H9 (cell line): Measurements from ENCODE around the gene RPS16. TPM values are rescaled to one million over a fixed set of nuclear protein-coding genes. Genes with fewer than 3 reads are reported as not detected.
"Not testable (repeated sequence)": the region's sequence is repeated elsewhere in the genome, so short reads cannot be mapped to it uniquely, and the experiment has no call there.

ENCODE experiments used
- DNase-seq: peaks from one replicate; pipeline ENCODE4 v3.0.0-alpha.2; 2017
- H2AFZ ChIP-seq: one replicate; pipeline ENCODE4 v1.6.1; 2013; ENCODE audit warnings: mild to moderate bottlenecking, low read length, control low read depth, moderate library complexity
- H2AK5ac ChIP-seq: 2 replicates; pipeline ENCODE4 v1.6.1; 2013; ENCODE audit warnings: low read length, control low read depth, mixed read lengths; ENCODE audit not compliant: insufficient read length
- H2BK120ac ChIP-seq: one replicate; pipeline ENCODE4 v1.6.1; 2013; ENCODE audit warnings: low read depth, mild to moderate bottlenecking, low read length, control low read depth, inconsistent platforms; ENCODE audit not compliant: poor library complexity, severe bottlenecking
- H2BK12ac ChIP-seq: 2 replicates; pipeline ENCODE4 v1.6.1; 2013; ENCODE audit warnings: low read length, control low read depth, mixed read lengths, low read depth; ENCODE audit not compliant: insufficient read length
- H2BK15ac ChIP-seq: 2 replicates; pipeline ENCODE4 v1.6.1; 2013; ENCODE audit warnings: low read depth, low read length, control low read depth
- H2BK20ac ChIP-seq: one replicate; pipeline ENCODE4 v1.6.1; 2013; ENCODE audit warnings: low read depth, mild to moderate bottlenecking, low read length, control low read depth, inconsistent platforms; ENCODE audit not compliant: poor library complexity, severe bottlenecking
- H2BK5ac ChIP-seq: 2 replicates; pipeline ENCODE4 v1.6.1; 2013; ENCODE audit warnings: low read length, control low read depth, mixed read lengths; ENCODE audit not compliant: insufficient read length
- H3K14ac ChIP-seq: 2 replicates; pipeline ENCODE4 v1.6.1; 2013; ENCODE audit warnings: low read length, control low read depth; ENCODE audit not compliant: insufficient read depth
- H3K18ac ChIP-seq: 2 replicates; pipeline ENCODE4 v1.6.1; 2013; ENCODE audit warnings: low read depth, mild to moderate bottlenecking, mixed read lengths, low read length, control low read depth; ENCODE audit not compliant: insufficient read length
- H3K23ac ChIP-seq: 2 replicates; pipeline ENCODE4 v1.6.1; 2013; ENCODE audit warnings: low read length, control low read depth, mixed read lengths, low read depth; ENCODE audit not compliant: insufficient read length
- H3K23me2 ChIP-seq: 2 replicates; pipeline ENCODE4 v1.6.1; 2013; ENCODE audit warnings: low read depth, mild to moderate bottlenecking, mixed read lengths, low read length, control low read depth; ENCODE audit not compliant: insufficient read length, poor library complexity, severe bottlenecking
- H3K27ac ChIP-seq: 2 replicates; pipeline ENCODE4 v1.5.1; 2013; ENCODE audit warnings: low read length, control low read depth, mixed read lengths, low read depth; ENCODE audit not compliant: insufficient read length
- H3K27me3 ChIP-seq: 2 replicates; pipeline ENCODE4 v1.6.1; 2013; ENCODE audit warnings: low read length, control low read depth, inconsistent platforms; ENCODE audit not compliant: insufficient read depth
- H3K4ac ChIP-seq: 2 replicates; pipeline ENCODE4 v1.6.1; 2013; ENCODE audit warnings: low read depth, mild to moderate bottlenecking, control low read depth, inconsistent platforms, low read length, moderate library complexity
- H3K4me1 ChIP-seq: 2 replicates; pipeline ENCODE4 v1.6.1; 2013; ENCODE audit warnings: low read length, control low read depth, inconsistent platforms; ENCODE audit not compliant: insufficient read depth
- H3K4me2 ChIP-seq: 2 replicates; pipeline ENCODE4 v1.6.1; 2013; ENCODE audit warnings: low read length, control low read depth, mixed read lengths; ENCODE audit not compliant: insufficient read length, insufficient read depth
- H3K56ac ChIP-seq: 2 replicates; pipeline ENCODE4 v1.6.1; 2013; ENCODE audit warnings: low read depth, mild to moderate bottlenecking, mixed read lengths, low read length, control low read depth; ENCODE audit not compliant: insufficient read length
- H3K79me1 ChIP-seq: 2 replicates; pipeline ENCODE4 v1.6.1; 2013; ENCODE audit warnings: low read depth, mild to moderate bottlenecking, moderate library complexity, low read length, control low read depth, inconsistent platforms; ENCODE audit not compliant: insufficient read depth, poor library complexity, severe bottlenecking
- H3K79me2 ChIP-seq: 2 replicates; pipeline ENCODE4 v1.6.1; 2013; ENCODE audit warnings: low read length, control low read depth, inconsistent platforms; ENCODE audit not compliant: insufficient read depth
- H3K9ac ChIP-seq: 2 replicates; pipeline ENCODE4 v1.6.1; 2013; ENCODE audit warnings: low read length, control low read depth, mixed read lengths; ENCODE audit not compliant: insufficient read length; ENCODE audit errors: extremely low read depth
- H3K9me3 ChIP-seq: one replicate; pipeline ENCODE4 v1.6.1; 2013; ENCODE audit warnings: low read depth, low read length, inconsistent platforms; ENCODE audit not compliant: control insufficient read depth
- H3T11ph ChIP-seq: one replicate; pipeline ENCODE4 v1.6.1; 2013; ENCODE audit warnings: mild to moderate bottlenecking, low read length, control low read depth, inconsistent platforms
- H4K20me1 ChIP-seq: one replicate; pipeline ENCODE4 v1.6.1; 2013; ENCODE audit not compliant: control insufficient read depth, insufficient read length, insufficient read depth
- H4K5ac ChIP-seq: 2 replicates; pipeline ENCODE4 v1.6.1; 2013; ENCODE audit warnings: low read depth, mild to moderate bottlenecking, mixed read lengths, low read length, control low read depth; ENCODE audit not compliant: insufficient read length
- H4K8ac ChIP-seq: replicated peaks from 2 replicates; pipeline ENCODE4 v1.6.1; 2013; ENCODE audit warnings: low read length, control low read depth, mixed read lengths, low read depth; ENCODE audit not compliant: insufficient read length
- H4K91ac ChIP-seq: 2 replicates; pipeline ENCODE4 v1.6.1; 2013; ENCODE audit warnings: low read depth, mild to moderate bottlenecking, moderate library complexity, mixed read lengths, low read length, control low read depth; ENCODE audit not compliant: insufficient read length
- H3K27ac Mint-ChIP-seq, 3 experiments: 2 replicates in 2 of 3; 3 replicates in 1 of 3; pipeline ENCODE4 v1.8.0; 2020 to 2021; ENCODE audit warnings: mixed read lengths in 3 of 3, mild to moderate bottlenecking in 1 of 3, moderate library complexity in 1 of 3
- H3K27me3 Mint-ChIP-seq: 2 replicates; pipeline ENCODE4 v1.8.0; 2021; ENCODE audit warnings: low read depth, mild to moderate bottlenecking, moderate library complexity, mixed read lengths
- H3K36me3 Mint-ChIP-seq, 3 experiments: 2 replicates in 2 of 3; 3 replicates in 1 of 3; pipeline ENCODE4 v1.8.0; 2020 to 2021; ENCODE audit warnings: low read depth in 3 of 3, mixed read lengths in 3 of 3; ENCODE audit not compliant: insufficient read depth in 1 of 3
- H3K4me1 Mint-ChIP-seq, 2 experiments: 2 replicates each; pipeline ENCODE4 v1.8.0; 2020; ENCODE audit warnings: mixed read lengths in 2 of 2
- H3K4me3 Mint-ChIP-seq, 2 experiments: 2 replicates in 1 of 2; 3 replicates in 1 of 2; pipeline ENCODE4 v1.8.0; 2020 to 2021; ENCODE audit warnings: mild to moderate bottlenecking in 2 of 2, mixed read lengths in 2 of 2, moderate library complexity in 1 of 2
- H3K9me3 Mint-ChIP-seq, 2 experiments: 2 replicates in 1 of 2; 3 replicates in 1 of 2; pipeline ENCODE4 v1.8.0; 2020; ENCODE audit warnings: mild to moderate bottlenecking in 2 of 2, mixed read lengths in 2 of 2, moderate library complexity in 1 of 2
- WGBS: extraction: QIAGEN DNeasy Blood & Tissue Kit; methylation state at CpG from one replicate; pipeline ENCODE4 v1.1.7; 2013; ENCODE audit warnings: missing lambda C conversion rate, low lambda C conversion rate, mixed read lengths; ENCODE audit not compliant: insufficient read length; ENCODE audit errors: extremely low coverage; 5-methylcytosine and 5-hydroxymethylcytosine counted together
- total RNA-seq: library from RNA; stranded (reverse); gene quantifications from 2 replicates; pipeline ENCODE4 v1.2.1, GENCODE V29; 2021
- TF ChIP-seq, protein P1 (sequence below): fragments of 200-600 bp; sonication (generic); conservative IDR thresholded peaks from 3 replicates; pipeline ENCODE4 v1.8.0; 2021; ENCODE audit warnings: antibody characterized with exemption, mild to moderate bottlenecking

RPS16 gene
- total RNA-seq, 1 experiment from 2014 or later = 2,711 TPM

DNA sequence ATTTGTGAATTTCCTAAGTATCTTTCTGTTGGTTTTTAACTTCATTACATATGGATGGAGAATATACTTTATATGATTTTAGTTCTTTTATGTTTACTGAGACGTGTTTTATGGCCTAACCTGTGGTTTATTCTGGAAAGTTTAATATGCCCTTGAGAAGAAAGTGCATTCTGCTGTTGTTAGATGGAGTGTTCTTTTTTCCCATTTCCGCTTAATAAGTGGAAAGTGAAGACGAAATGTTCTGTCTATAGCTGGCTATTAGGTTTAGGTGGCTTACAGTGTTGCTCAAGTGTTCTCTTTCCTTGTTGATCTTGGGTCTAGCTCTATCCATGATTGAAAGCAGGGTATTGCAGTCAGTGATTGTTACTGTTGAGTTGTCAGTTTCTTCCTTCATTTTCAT, 27.7 kb upstream of the RPS16 start:
- no peaks in the 10 kb centered on the region for H3K79me2 ChIP-seq

DNA sequence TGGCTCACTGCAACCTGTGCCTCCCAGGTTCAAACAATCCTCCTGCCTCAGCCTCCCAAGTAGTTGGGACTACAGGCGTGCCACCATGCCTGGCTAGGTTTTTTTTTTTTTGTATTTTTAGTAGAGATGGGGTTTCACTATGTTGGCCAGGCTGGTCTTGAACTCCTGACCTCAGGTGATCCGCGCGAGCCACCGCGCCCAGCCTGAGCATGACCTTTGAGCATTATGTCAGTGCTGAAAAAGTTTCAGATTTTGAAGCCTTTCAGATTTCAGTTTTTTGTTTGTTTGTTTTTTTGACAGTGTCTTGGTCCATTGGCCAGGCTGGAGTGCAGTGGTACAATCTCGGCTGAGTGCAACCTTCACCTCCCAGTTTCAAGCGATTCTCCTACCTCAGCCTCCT, 15.5 kb upstream of the RPS16 start:
- not testable (repeated sequence) for H2AK5ac ChIP-seq, H2BK15ac ChIP-seq, H3K4me1 Mint-ChIP-seq, H3K4me2 ChIP-seq, H3K9me3 Mint-ChIP-seq, H3K23me2 ChIP-seq, H3K4me1 ChIP-seq, H2AFZ ChIP-seq, H2BK12ac ChIP-seq, H4K8ac ChIP-seq, DNase-seq, H3K4ac ChIP-seq, H2BK120ac ChIP-seq, H3K9ac ChIP-seq, H3K56ac ChIP-seq, H3K27ac ChIP-seq, H4K91ac ChIP-seq, H3K9me3 ChIP-seq, H3K14ac ChIP-seq, H4K20me1 ChIP-seq, H3K4me3 Mint-ChIP-seq, H3K27me3 ChIP-seq, H3K27me3 Mint-ChIP-seq, H4K5ac ChIP-seq, H3K23ac ChIP-seq, H2BK20ac ChIP-seq, H3T11ph ChIP-seq, H2BK5ac ChIP-seq, H3K18ac ChIP-seq
- H3K36me3 Mint-ChIP-seq = peaks cover 26 to 70% (median 55%) of the 10 kb centered on the region in 3 experiments; a peak in 6 of 7 replicates
- WGBS = no CpG with 5 or more reads among the region's 8 CpGs
- H3K79me1 ChIP-seq = peaks cover 13% of the 10 kb centered on the region
- H3K79me2 ChIP-seq = peaks cover 34% of the 10 kb centered on the region; the same call in 1 of the 2 replicates
- H3K27ac Mint-ChIP-seq = peak overlapping the region in 1 of 3 experiments; percentile 44; a peak in 1 of 7 replicates

More for the DNA sequence above, 27.7 kb upstream of the RPS16 start:
- TF ChIP-seq, protein P1, sequence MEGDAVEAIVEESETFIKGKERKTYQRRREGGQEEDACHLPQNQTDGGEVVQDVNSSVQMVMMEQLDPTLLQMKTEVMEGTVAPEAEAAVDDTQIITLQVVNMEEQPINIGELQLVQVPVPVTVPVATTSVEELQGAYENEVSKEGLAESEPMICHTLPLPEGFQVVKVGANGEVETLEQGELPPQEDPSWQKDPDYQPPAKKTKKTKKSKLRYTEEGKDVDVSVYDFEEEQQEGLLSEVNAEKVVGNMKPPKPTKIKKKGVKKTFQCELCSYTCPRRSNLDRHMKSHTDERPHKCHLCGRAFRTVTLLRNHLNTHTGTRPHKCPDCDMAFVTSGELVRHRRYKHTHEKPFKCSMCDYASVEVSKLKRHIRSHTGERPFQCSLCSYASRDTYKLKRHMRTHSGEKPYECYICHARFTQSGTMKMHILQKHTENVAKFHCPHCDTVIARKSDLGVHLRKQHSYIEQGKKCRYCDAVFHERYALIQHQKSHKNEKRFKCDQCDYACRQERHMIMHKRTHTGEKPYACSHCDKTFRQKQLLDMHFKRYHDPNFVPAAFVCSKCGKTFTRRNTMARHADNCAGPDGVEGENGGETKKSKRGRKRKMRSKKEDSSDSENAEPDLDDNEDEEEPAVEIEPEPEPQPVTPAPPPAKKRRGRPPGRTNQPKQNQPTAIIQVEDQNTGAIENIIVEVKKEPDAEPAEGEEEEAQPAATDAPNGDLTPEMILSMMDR = no peak
- Histone ChIP-seq H2AK5ac (no peak overlapping the region), H3K23ac (no peak overlapping the region), H4K20me1 (peaks cover 3% of the 10 kb centered on the region), H3K4ac (no peak overlapping the region), H3K9me3 (no peaks in the 10 kb centered on the region), H4K5ac (no peak overlapping the region), H4K91ac (no peak overlapping the region), H3T11ph (no peak overlapping the region), H3K18ac (no peak overlapping the region), H3K27me3 (no peaks in the 10 kb centered on the region), H3K4me2 (no peak overlapping the region), H4K8ac (no peak overlapping the region), H2BK12ac (no peak overlapping the region), H3K9ac (no peak overlapping the region), H3K23me2 (no peaks in the 10 kb centered on the region), H2AFZ (no peak overlapping the region), H3K14ac (no peak overlapping the region), H2BK20ac (no peak overlapping the region), H3K79me1 (no peaks in the 10 kb centered on the region), H2BK5ac (no peak overlapping the region), H3K27ac (no peak overlapping the region), H2BK15ac (no peak overlapping the region), H3K56ac (no peak overlapping the region), H2BK120ac (no peak overlapping the region), H3K4me1 (no peaks in the 10 kb centered on the region)
- no peaks in the 10 kb centered on the region for H3K9me3 Mint-ChIP-seq
- H3K27me3 Mint-ChIP-seq = no peaks in the 10 kb centered on the region
- no peak overlapping the region for H3K27ac Mint-ChIP-seq
- DNase-seq = no peak
- H3K4me3 Mint-ChIP-seq = no peak overlapping the region
- WGBS = no CpG with 5 or more reads among the region's 3 CpGs
- H3K36me3 Mint-ChIP-seq = peaks cover 50 to 79% (median 75%) of the 10 kb centered on the region in 3 experiments
- H3K4me1 Mint-ChIP-seq = no peaks in the 10 kb centered on the region
